ENCODE results near the gene MTARC1.
A peak's percentile ranks its signal among the peaks of the same experiment; 100 is the strongest.

MTARC1 gene

GRCh38 chr1:220807726-220808125 lies 21.0 kb downstream of the MTARC1 start:
- no peak for DNase-seq

GRCh38 chr1:220808345-220809186 lies 21.9 kb downstream of the MTARC1 start:
- DNase-seq = no peak

GRCh38 chr1:220809187-220809550 lies 22.5 kb downstream of the MTARC1 start:
- no peak for DNase-seq

- no peak for DNase-seq
Observed at GRCh38 chr1:220809704-220810103, 23.0 kb downstream of the MTARC1 start.

GRCh38 chr1:220810179-220810653 lies 23.5 kb downstream of the MTARC1 start:
- peak; percentile 79 for DNase-seq

- no peak for DNase-seq
Observed at GRCh38 chr1:220810963-220811362, 24.2 kb downstream of the MTARC1 start.

- DNase-seq = no peak
Observed at GRCh38 chr1:220811695-220812094, 25.0 kb downstream of the MTARC1 start.

- no peak for DNase-seq
Observed at GRCh38 chr1:220812308-220812707, 25.6 kb downstream of the MTARC1 start.

- DNase-seq = peak; percentile 53
Observed at GRCh38 chr1:220813013-220813412, 26.3 kb downstream of the MTARC1 start.

GRCh38 chr1:220815409-220815808 lies 28.7 kb downstream of the MTARC1 start:
- DNase-seq = no peak

- no peak for DNase-seq
Observed at GRCh38 chr1:220817907-220818306, 31.2 kb downstream of the MTARC1 start.

- DNase-seq = no peak
Observed at GRCh38 chr1:220818421-220819173, 31.9 kb downstream of the MTARC1 start.

- no peak for DNase-seq
Observed at GRCh38 chr1:220819467-220820026, 32.8 kb downstream of the MTARC1 start.

- no peak for DNase-seq
Observed at GRCh38 chr1:220824031-220824989, 37.6 kb downstream of the MTARC1 start.

GRCh38 chr1:220825819-220826551 lies 39.3 kb downstream of the MTARC1 start:
- DNase-seq = no peak

- no peak for DNase-seq
Observed at GRCh38 chr1:220826729-220827128, 40.0 kb downstream of the MTARC1 start.

- no peak for DNase-seq
Observed at GRCh38 chr1:220827445-220828178, 40.9 kb downstream of the MTARC1 start.

GRCh38 chr1:220828179-220828490 lies 41.4 kb downstream of the MTARC1 start:
- DNase-seq = no peak

GRCh38 chr1:220828950-220829586 lies 42.4 kb downstream of the MTARC1 start:
- no peak for DNase-seq

- no peak for DNase-seq
Observed at GRCh38 chr1:220833436-220833835, 46.7 kb downstream of the MTARC1 start.

Measured in inflammatory macrophage treated with lipopolysaccharide for 4 hours (primary cell).